Stimulated activated CD4-positive, alpha-beta T cell treated with anti-CD3 and anti-CD28 coated beads, Interleukin-4, amount 100 ng/mL, for 4 hours (primary cell): ENCODE data around the gene CSRP2.

Experiments
- DNase-seq, 2 experiments: peaks; one replicate each; pipeline ENCODE4 v3.0.0-alpha.2; 2020

The CSRP2 gene

DNA sequence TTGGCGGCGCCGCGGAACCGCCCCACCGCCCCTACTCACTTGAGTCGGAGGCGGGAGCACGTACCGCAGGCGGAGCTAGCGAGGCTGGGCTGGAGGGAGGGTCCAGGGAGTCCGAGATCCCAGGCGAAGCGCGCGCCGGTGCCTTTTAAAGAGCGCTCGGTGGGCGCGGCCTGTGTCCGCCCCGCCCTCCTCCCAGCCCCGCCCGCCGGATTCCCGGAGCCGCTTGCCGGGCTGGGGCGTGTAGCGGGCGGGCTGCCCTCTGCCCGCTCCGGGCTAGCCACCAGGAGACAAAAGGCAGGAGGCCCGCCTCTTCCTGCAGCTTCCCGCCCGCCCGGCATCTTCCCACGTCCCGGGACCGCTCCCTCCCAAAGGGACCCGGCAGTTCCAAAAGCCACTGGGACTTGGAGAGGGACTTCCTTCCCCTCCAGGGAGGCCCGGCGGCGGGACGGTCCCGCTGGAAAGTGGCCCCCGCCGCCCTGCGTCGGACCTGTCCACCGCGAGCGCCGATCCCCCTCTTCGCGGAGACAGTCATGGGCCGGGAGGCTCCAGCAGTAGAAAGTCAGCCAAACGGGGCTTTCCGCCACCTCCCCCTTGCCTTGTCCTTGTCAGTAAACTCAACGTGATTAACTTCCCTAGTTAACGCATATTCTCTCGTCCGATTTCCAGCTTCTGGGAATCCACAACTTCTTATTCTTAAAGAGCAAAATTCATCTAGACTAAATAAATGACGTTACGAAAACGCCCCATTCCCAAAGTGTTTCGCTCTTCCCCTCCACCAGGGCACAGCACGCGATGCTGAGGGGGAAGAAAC is at the start of gene CSRP2:
Gene CSRP2 (minus strand): TSS at position 121 of the 811 bp plus-strand sequence. CDS start 12,759 bp downstream, outside the sequence.
- DNase-seq: peak; percentile 60 to 72

DNA sequence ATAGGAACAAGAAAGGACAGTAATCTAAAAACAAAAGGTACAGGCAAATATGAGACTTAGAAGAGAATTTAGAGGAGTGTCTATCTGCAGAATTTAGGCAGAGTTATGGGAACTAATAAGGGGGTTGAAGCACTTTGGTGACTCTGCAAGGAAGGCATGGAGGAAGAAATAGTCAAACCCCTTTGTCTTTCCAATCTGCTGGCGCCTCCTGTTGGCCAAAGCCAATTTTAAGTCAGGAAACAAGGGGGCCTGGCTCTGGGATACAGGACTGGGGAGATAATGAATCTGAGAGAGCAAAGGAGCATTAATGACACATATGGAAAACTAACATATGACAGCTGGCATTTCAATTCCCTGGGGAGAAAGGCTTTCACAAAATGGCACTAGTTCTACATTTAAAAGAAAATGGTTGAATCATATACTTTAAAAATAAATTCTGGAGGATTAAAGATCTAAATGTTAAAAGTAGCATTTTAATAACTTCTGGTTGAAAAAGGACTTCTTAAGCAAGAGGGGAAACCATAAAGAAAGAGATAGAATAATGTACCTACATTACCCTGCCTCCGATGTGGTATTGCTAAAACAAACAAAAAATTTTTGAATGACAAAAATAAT is 48.5 kb upstream of the CSRP2 start:
- DNase-seq: peak in 1 of 2 experiments; percentile 16

DNA sequence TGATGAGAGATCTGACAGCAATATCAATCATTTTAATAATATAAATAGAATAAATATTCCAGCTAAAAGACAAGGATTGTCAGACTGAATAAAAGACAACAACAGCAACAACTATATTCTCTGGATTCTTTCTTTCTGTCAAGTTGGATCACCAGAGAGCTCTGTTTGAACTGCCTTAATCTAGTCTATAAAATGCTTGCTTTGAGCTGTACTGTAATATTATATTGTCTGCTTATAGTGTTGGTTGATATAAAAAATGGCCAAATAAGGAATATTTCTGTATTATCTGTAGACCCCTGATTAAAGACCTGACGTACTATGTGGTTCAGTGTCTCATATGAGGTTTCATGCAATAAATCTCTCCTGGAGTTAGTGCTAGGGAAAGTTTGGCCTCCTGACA is 46.3 kb upstream of the CSRP2 start:
- no peak for DNase-seq

DNA sequence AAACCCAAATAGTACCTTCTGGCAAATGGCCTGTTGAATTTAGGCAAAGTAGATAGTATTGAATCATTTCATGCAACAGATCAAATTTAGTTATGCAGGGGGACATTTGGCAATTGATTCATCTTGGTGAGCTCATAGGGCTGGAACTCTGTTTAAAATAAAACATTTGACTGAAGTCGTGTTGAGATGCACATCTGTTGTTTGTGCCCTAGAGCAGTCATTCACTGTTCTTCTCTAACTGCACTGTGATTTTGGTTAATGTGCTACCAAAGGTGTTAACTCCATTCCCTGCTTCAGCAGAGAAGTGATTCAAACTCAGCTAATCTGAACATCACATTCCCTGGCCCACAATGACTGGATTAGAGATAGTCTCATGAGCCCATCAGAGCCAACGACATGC is 44.0 kb upstream of the CSRP2 start:
- no peak for DNase-seq

DNA sequence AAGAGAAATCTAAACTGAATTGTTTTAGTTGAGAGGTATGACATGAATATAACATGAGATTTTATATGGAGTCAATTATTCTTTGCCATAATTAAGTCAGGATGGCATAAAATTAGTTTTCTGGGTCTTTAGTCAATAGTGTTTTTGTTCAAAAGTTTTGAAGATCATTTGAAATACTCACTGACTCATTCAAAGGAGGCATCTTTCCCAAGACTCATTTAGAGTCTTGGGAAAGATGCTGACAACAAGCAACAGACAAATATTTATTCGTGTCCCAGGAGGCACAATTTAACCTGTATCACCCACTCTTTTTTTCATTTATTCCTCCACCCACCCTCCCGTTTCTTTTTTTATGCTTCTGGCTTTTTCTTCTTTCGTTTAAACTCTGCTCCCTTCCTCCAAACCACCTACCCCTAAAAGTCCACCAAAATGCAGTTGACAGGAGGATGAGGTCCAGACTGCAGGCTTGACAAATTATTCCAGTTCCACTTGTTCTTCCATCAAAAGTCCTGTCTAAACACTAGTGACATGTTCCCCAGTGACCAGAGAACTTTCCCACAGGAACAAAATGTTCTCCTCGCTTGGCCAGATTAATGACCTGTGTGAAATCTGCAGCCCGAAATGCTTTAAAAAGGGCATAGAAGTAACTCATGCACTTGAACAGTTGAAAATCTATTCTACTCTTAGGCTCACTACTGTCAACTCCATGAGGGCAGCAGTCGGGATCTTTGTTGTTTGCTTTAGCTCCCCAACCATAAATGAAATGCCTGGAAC is 43.3 kb upstream of the CSRP2 start:
- no peak for DNase-seq

DNA sequence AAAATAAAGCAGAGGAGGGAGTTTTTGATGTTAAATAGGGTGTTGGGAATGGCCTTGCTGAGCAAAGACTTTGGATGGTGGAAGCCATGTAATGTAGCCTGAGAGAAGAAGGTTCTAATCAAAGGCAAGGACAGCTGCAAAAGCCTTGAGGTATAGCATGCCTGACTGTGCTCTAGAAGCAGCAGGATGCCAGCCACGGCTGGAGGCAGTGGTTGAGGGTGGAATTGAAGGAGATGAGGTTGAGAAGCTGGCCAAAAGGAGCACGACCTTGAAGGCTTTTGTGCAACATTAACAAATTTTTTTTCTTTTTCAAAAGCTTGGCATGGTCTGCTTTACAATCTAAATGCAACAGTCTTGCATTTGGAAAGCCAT is 42.3 kb upstream of the CSRP2 start:
- no peak for DNase-seq

DNA sequence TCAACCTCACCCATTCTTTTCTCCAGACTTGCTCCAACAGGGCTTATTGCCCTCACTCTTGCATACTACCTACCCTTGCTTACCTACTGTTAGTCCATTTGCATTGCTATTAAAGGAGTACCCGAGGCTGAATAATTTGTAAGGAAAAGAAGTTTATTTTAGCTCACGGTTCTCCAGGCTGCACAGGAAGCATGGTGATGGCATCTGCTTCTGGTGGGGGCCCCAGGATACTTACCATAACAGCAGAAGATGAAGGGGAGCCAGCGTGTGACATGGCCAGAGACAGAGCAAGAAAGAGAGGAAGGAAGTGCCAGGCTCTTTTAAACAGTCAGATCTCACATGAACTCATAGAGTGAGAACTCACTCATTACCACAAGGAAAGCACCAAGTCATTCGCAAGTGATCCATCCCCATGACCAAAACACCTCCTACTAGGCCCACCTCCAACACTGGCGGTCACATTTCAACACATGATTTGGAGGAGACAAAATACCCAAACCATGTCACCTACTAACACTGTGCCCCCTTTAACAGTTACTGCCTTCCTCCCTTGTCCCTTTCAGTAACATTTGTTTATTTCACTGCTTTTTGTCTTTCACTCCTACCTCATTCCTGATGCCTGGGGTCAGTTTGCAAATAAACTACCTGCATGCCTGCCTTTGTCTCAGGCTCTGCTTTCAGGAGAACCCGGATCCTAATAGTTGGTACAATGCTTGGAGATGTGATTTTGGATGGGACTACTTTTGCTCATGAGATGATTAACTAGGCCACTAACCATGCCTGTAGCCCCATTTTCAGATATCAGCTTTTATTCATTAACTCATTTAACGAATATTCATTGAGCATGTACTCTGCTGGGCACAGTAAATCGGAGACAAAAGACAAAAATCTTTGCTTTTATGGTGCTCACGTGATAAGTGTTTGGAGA is 41.6 kb upstream of the CSRP2 start:
- DNase-seq: no peak

DNA sequence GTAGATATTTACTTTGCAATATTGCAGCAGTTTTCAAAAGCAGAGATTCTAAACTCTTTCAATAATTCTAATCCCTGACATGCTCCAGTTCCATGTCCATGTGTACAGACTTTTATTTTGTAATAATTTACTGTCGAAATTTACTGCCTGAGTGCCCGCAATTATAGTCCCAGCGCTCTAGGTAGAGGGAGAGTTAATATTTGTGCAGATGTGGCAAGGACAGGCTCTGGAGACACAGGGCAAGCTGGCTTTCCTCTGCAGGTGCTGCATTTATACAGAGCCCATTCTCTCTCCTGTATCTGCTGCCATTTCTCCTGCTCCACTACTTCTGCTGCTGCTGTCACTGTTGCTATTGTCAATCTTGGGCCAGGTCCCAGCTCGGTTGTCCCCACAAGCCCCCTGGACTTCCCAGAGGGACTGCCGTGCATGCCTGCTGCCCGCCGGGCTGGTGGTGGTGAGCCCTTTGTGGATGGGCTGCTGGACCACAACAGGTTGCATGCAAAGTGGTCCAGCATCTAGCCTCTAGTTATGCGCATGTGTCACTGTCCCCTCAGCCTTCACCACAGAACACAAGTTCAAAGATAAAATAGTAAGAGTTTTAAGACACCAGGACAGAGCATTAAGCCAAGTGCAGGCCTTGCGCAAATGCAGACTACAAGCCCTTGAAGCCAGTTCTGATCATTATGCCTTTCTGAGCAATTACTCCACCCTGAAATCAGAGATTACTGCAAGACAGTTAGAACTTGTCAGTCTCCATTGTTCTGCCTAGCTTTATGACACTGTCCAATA is 40.8 kb upstream of the CSRP2 start:
- DNase-seq: no peak

DNA sequence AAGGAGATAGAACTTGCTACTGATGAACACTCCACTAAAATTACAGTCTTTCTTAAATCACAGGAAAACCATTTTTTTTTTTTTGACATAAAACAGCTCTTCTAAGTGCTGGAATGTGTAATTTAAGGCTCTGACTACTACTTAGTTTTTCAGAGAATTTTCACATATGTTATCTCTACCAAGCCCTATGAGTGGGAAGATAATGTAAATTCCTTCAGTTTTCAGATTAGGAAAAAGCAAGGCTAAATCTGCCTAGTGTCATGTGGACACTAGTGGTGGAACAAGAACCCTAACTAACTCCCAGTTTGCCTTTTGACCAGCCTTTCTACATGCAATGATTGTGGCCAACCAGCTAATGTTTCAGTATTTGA is 37.3 kb upstream of the CSRP2 start:
- no peak for DNase-seq

DNA sequence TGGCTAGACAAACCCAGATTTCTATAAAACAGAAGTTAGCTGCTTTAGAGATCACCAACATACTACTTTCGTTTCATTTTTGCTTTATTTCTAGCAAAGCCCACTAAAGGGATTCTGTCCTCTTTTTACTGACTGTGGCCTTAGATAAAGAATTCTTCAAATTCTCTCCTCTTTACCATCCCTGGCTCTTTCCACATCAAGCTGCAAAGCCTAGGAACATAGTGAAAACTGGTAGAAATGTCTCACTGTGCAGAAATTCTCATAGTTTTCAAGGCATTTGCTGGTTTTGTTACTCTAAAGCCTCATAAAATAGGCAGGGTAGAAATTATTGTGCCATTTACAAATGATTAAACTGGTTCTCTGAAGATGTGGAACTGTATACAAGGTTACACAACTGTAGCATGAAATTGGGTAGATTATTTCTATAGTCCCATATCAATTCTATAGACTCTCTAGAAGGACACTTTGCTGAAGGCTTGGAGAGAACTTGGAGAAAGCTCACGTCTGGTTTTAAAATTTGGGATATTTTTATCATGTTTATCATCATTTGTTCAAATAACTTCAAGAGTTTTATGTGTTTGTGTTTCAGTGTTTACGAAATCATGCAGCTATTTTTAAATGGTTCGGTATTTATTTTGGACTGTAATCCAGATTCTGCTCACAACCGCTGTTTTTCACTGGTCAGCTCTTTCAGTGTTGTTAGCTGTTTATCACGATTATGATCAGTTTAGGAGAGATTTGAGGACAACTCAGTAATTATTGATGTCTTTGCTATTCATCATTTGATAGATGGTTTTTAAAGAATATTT is 36.7 kb upstream of the CSRP2 start:
- no peak for DNase-seq

DNA sequence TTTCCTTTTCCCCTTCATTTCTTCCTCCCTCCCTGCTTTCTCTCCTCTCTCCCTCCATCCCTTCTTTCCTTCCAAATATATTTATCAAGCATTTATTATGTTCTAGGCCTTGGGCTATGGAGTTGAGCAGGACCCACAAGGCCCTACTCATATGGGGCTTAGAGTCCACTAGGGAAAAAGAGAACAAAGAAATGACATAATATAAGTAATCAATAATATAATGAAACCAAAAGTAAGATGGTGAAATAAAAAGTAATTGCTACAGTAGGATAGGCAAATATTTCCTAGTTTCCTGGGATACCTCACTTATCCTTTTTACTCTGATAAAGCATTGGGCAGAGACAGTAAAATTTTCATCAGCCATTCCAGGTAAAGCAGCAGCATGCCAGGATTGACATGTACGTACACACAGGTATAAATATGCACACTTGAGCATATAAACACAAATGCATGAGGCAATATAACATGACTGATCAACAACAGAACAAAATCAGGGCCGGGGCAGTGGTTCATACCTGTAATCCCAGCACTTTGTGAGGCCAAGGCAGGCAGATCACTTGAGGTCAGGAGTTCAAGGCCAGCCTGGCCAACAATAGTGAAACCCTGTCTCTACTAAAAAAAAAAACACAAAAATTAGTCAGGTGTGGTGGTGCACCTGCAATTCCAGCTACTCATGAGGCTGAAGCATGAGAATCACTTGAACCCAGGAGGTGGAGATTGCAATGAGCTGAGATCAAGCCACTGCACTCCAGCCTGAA is 35.5 kb upstream of the CSRP2 start:
- DNase-seq: no peak

DNA sequence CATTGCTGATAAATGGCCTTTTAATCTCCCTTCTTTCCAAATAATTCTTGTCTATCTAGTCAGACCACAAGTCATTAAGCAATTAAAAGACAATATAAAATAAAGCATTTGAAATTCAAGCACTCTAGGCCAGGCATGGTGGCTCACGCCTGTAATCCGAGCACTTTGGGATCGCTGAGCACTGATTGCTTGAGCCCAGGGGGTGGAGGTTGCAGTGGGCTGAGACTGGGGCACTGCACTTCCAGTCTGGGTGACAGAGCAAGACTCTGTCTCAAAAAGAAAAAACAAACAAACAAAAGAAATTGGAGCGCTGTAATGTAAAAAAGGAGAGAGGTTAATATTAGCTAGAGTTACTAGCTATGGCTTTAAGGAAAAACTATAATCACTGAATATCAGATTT is 30.5 kb upstream of the CSRP2 start:
- DNase-seq: no peak

DNA sequence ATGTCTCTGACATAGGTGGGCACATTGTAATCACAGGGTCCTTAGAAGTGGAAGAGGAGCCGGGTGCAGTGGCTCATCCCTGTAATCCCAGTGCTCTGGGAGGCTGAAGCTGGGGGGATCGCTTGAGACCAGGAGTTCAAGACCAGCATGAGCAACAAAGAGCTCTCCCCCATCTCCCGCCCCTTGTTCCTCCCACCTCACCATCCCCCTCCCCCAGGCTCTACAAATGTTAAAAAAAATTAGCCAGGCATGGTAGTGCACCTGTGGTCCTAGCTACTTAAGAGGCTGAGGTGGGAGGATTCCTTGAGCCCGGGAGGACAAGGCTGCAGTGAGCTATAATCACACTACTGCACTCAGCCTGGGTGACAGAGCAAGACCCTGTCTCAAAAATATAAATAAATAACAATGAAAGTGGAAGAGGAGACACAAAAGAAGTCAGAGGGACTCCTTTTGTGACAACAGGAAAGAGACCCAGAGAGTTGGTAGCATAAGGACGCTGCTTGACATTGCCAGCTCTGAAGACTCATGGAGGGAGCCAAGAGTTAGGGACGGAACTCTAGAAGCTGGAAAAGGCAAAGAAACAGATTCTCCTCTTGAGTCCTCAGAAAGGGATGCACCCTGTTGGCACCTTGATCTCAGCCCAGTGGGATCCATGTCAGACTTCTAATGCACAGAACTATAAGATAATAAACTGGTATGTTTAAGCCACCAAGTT is 29.6 kb upstream of the CSRP2 start:
- no peak for DNase-seq

DNA sequence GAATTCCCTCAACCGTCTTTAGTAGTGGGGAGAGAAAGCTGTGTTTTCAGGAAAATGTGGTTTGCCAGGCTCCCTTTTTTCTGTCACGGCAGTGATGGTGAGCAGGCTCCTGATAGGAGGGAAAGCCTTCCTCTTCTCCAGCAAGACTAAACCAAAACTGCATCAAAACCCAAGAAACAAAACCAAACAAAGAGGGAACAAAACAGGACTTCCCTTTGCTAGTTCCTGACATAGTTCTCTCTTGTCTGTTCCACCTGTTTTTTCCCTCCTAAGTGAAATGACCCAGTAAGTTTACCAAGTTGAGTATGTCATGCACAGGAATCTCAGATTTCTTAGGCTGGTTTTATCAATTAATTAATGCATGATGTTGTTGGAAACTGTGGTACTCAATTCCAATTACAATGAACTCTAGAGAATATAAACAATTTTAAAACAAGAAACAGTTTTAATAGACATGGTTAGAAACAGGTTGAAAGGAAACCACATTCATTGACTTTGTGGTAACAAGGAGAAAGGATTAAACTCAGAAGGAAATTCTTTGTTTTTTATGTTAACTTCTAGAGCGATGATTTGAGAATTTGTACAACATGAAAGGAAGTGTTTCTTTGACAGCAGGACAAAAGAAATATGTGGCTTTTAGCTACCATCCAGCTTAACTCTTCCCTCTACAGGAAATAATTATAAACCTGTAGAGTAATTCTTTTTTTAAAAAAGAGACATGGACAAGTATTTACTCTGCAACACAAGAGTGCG is 23.0 kb upstream of the CSRP2 start:
- DNase-seq: no peak

DNA sequence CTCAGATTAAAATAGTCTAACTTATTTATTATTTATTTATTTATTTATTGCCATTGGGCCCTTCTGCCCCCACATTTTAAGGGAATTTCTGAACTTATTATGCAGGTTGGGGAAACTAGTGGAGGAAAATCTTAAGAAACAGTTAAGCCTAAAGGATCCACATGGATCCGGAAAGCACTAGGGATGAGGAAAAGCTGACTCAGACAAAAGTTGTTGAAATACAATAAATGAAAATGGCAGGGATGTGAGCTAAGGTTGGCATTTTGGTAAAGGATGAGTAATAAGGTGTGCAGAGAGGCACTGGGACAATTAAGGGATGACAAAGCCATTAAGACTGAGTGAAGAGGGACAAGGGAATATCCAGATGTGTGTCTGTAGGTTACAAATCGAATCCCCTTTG is 20.7 kb upstream of the CSRP2 start:
- DNase-seq: no peak

DNA sequence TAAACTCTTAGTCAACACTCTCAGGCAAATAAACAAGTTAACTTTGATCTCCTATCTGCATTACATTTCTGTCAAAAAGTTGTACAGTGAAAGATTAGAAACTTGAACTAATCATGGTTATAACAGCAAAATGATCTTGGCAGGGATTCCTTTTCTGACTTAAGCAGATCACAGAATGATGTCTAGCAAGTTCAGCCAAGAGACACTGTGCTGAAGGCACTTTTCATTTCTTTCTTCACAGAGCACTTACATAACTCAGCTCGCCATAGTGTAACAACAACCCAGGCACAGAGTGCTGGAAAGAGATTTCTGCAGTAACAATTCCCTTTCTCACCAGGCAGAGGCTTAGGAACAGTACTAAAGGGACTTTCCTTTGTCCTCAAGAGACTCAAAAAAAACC is 19.6 kb upstream of the CSRP2 start:
- no peak for DNase-seq

DNA sequence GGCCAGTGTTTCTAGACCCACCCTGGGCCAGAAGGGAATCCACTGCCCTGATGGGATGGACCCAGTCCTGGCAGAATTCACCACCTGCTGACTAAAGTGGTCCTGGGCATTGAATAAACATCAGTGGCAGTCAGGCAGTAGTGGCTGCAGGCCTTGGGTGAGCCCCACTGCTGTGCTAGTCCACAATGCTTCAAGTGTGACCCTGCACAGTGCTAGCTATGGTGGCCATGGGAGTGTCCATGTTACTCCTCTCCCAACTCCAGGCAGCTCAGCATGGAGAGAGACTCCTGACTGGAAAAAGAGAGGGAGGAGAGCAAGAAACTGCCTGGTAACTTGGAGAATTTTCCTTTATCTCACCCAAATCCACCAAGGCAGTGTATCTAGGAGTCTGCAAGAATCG is 17.5 kb upstream of the CSRP2 start:
- DNase-seq: no peak

DNA sequence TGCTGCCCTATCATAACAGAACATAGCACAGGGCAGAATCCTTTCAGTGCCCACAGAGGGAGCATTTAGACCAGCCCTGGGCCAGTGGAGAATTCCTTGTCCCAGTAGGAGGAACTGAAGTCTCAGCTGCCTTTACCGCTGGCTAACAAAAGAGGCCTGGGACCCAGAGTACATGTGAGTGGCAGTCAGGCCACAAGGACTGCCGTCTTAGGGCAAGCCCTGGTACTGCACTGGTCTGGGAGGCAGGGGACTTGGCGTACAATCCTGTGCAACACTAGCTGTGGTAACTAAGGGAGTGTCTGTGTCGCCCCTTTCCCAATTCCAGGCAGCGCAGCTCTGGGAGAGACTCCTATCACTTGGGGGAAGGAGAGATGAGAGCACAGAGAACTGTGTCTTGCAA is 17.0 kb upstream of the CSRP2 start:
- DNase-seq: no peak

DNA sequence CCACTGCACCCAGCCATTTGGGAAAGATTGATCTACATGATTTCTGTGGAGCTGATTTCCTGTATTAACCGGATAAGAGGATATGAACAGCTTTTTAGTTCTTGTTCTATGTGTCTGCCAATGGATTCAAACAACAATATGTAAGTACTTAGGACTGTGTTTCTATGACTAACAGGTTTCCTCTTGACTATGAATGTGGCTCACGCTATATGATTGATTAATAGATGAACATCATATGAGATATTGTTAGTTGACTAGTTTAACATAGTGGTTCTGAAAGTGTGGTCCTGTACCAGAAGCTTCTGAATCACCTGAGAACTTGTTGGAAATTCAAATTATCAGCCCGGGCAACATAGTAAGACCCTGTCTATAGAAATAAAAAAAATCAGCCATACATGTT is 12.8 kb upstream of the CSRP2 start:
- DNase-seq: no peak
